Effector memory CD8-positive, alpha-beta T cell (primary cell): Measurements from ENCODE around the gene CILP.

Experiments
- ATAC-seq: fragments of 150-1000 bp; cut with Tn5 transposase; replicated peaks from 2 replicates; pipeline ENCODE4 v1.10.0; 2021; ENCODE audit warnings: mild to moderate bottlenecking, moderate library complexity
- DNase-seq, 3 experiments: peaks; one replicate each; pipeline ENCODE4 v3.0.0; 2021
- H3K27ac Mint-ChIP-seq, 2 donors: one replicate each; pipeline ENCODE4 v1.8.0; 2022; ENCODE audit warnings: mild to moderate bottlenecking in 2 of 2, mixed read lengths in 2 of 2, moderate library complexity in 2 of 2
- H3K27me3 Mint-ChIP-seq, 2 donors: one replicate each; pipeline ENCODE4 v1.8.0; 2022; ENCODE audit warnings: mixed read lengths in 2 of 2
- H3K36me3 Mint-ChIP-seq: one replicate; pipeline ENCODE4 v1.8.0; 2022; ENCODE audit warnings: mild to moderate bottlenecking, moderate library complexity, mixed read lengths; ENCODE audit not compliant: insufficient read depth
- H3K4me1 Mint-ChIP-seq, 2 donors: one replicate each; pipeline ENCODE4 v1.8.0; 2022; ENCODE audit warnings: low read depth in 2 of 2, mixed read lengths in 2 of 2
- H3K4me3 Mint-ChIP-seq, 2 donors: one replicate each; pipeline ENCODE4 v1.8.0; 2022; ENCODE audit warnings: mild to moderate bottlenecking in 2 of 2, mixed read lengths in 2 of 2, moderate library complexity in 2 of 2
- H3K9me3 Mint-ChIP-seq, 2 donors: one replicate each; pipeline ENCODE4 v1.8.0; 2022; ENCODE audit warnings: mixed read lengths in 2 of 2

CILP gene

GRCh38 chr15:65175511-65175910, 35.8 kb downstream of the CILP start:
- peaks cover 65% of the 10 kb centered on the region for H3K36me3 Mint-ChIP-seq
- DNase-seq, result no peak
- no peaks in the 10 kb centered on the region for H3K4me1 Mint-ChIP-seq

GRCh38 chr15:65174509-65174908, 36.8 kb downstream of the CILP start:
- Mint-ChIP-seq H3K27me3 (no peaks in the 10 kb centered on the region), H3K36me3 (peaks cover 66% of the 10 kb centered on the region), H3K27ac (no peak overlapping the region), H3K4me3 (no peak overlapping the region), H3K9me3 (no peaks in the 10 kb centered on the region), H3K4me1 (no peaks in the 10 kb centered on the region)
- DNase-seq (no peak), ATAC-seq (no peak)

More at GRCh38 chr15:65175511-65175910, 35.8 kb downstream of the CILP start:
- no peaks in the 10 kb centered on the region for H3K9me3 Mint-ChIP-seq
- no peak overlapping the region for H3K27ac Mint-ChIP-seq
- H3K27me3 Mint-ChIP-seq, result no peaks in the 10 kb centered on the region
- ATAC-seq, result no peak
- no peak overlapping the region for H3K4me3 Mint-ChIP-seq

GRCh38 chr15:65172531-65172930, 38.7 kb downstream of the CILP start:
- H3K36me3 Mint-ChIP-seq, result peaks cover 66% of the 10 kb centered on the region

GRCh38 chr15:65171428-65171827, 39.8 kb downstream of the CILP start:
- Mint-ChIP-seq H3K36me3 (peaks cover 63% of the 10 kb centered on the region), H3K27ac (no peak overlapping the region)

More at GRCh38 chr15:65172531-65172930, 38.7 kb downstream of the CILP start:
- Mint-ChIP-seq H3K9me3 (no peaks in the 10 kb centered on the region), H3K27ac (peak overlapping the region in 1 of 2 donors; percentile 42), H3K4me3 (no peak overlapping the region), H3K4me1 (peaks cover 0 to 2% of the 10 kb centered on the region in 2 donors), H3K27me3 (no peaks in the 10 kb centered on the region)
- DNase-seq, result no peak
- ATAC-seq, result no peak

GRCh38 chr15:65165875-65166274, 45.4 kb downstream of the CILP start:
- Mint-ChIP-seq H3K27ac (peak overlapping the region in 1 of 2 donors; percentile 26), H3K4me1 (peaks cover 4 to 11% of the 10 kb centered on the region in 2 donors), H3K9me3 (no peaks in the 10 kb centered on the region), H3K4me3 (no peak overlapping the region), H3K27me3 (no peaks in the 10 kb centered on the region), H3K36me3 (peaks cover 50% of the 10 kb centered on the region)
- DNase-seq (no peak), ATAC-seq (no peak)

More at GRCh38 chr15:65171428-65171827, 39.8 kb downstream of the CILP start:
- H3K4me3 Mint-ChIP-seq, result no peak overlapping the region
- DNase-seq (no peak), ATAC-seq (no peak)
- peaks cover 0 to 2% of the 10 kb centered on the region in 2 donors for H3K4me1 Mint-ChIP-seq
- H3K27me3 Mint-ChIP-seq, result no peaks in the 10 kb centered on the region
- H3K9me3 Mint-ChIP-seq, result no peaks in the 10 kb centered on the region

DNA sequence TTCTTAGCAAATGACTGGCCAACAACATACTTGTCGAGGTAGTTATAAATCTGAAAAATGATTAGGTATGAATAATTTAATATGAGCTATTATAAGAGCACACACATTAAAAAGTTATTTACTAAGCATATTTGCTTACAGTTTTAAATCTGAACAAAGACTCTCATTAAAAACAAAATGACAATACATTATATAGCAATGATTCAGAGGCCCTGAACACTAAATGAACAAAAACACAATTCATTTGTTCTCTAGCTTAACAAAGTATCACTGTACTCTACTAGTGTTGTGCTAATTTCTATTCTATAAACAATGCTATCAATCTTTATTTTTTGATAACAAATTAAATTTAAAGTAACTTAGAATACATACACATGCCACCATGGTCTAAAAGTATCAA, 47.1 kb downstream of the CILP start:
- Mint-ChIP-seq H3K4me3 (no peak overlapping the region), H3K4me1 (peaks cover 6 to 14% of the 10 kb centered on the region in 2 donors), H3K27ac (no peak overlapping the region), H3K27me3 (no peaks in the 10 kb centered on the region), H3K36me3 (peaks cover 39% of the 10 kb centered on the region), H3K9me3 (no peaks in the 10 kb centered on the region)
- DNase-seq (no peak), ATAC-seq (no peak)

GRCh38 chr15:65163041-65163440, 48.2 kb downstream of the CILP start:
- Mint-ChIP-seq H3K27ac (peak overlapping the region in 1 of 2 donors; percentile 60), H3K4me3 (no peak overlapping the region), H3K36me3 (peaks cover 42% of the 10 kb centered on the region), H3K27me3 (no peaks in the 10 kb centered on the region), H3K4me1 (peaks cover 6 to 14% of the 10 kb centered on the region in 2 donors), H3K9me3 (no peaks in the 10 kb centered on the region)
- no peak for DNase-seq
- ATAC-seq, result no peak

DNA sequence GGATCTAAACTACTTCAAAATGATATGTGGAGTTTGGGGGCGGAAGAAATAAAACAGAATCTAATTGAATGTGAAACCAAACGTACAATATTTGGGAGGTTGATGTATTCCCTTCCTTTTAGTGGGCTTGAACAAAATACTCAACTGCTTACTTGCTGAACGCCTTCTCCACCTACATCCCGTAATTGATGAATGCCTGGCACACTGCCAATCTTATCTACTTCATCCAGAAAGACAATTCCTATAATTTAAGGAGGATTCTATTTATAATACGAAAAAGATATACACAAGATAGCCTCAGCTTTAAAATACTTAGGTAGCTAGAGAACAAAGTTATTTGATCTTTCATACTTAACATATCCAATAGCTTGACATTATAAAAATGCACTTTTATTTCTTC, 54.6 kb downstream of the CILP start:
- DNase-seq (no peak), ATAC-seq (no peak)
- no peaks in the 10 kb centered on the region for H3K27me3 Mint-ChIP-seq
- peaks cover 78% of the 10 kb centered on the region for H3K36me3 Mint-ChIP-seq
- no peak overlapping the region for H3K27ac Mint-ChIP-seq
- no peak overlapping the region for H3K4me3 Mint-ChIP-seq
- H3K9me3 Mint-ChIP-seq, result no peaks in the 10 kb centered on the region
- peaks cover 3 to 4% of the 10 kb centered on the region in 2 donors for H3K4me1 Mint-ChIP-seq

DNA sequence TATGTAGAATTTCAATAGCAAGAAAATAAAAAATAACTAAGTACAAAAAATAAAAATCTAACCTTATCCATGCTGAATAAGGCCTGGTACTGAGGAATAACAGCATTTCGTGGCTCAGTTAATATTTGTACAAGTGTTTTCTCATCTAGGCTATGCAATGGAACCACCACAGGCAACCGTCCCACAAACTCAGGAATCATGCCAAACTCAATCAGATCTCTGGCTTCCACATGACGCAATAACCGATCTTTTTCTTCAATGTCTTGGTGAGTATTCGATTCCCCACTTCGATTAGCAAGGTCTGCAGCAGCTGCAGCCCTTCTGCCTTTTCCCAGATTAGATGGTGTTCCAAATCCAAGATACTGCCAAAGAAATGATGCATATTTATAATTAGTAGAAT, 56.6 kb downstream of the CILP start:
- ATAC-seq (no peak), DNase-seq (no peak)
- Mint-ChIP-seq H3K9me3 (no peaks in the 10 kb centered on the region), H3K4me3 (no peak overlapping the region), H3K27me3 (no peaks in the 10 kb centered on the region), H3K27ac (peak overlapping the region; percentile 44 to 49), H3K4me1 (no peaks in the 10 kb centered on the region), H3K36me3 (peaks cover 91% of the 10 kb centered on the region)

GRCh38 chr15:65147902-65148301, 63.4 kb downstream of the CILP start:
- H3K27ac Mint-ChIP-seq, result peak overlapping the region in 1 of 2 donors; percentile 31
- H3K4me3 Mint-ChIP-seq, result no peak overlapping the region
- H3K27me3 Mint-ChIP-seq, result no peaks in the 10 kb centered on the region

DNA sequence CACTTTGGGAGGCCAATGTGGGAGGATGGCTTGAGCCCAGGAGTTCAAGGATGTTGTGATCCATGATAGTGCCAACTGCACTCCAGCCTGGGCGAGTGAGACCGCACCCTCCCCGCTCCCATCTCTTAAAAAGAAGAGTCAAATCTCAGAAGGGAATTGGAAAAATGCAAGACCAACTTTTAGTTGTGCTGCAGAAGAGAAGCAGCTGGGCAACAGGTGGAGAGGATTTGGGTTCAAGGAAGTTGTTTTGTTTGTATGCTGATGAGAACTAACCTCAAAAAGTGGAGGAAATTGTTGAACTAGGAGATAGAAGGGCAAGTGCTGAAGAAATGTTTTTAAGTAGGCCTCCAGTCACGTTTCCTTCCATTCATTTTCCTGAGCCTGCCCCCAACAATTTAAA, 64.8 kb downstream of the CILP start:
- no peak overlapping the region for H3K27ac Mint-ChIP-seq
- peaks cover 38% of the 10 kb centered on the region for H3K36me3 Mint-ChIP-seq
- no peak for DNase-seq
- no peaks in the 10 kb centered on the region for H3K9me3 Mint-ChIP-seq
- no peak for ATAC-seq
- no peaks in the 10 kb centered on the region for H3K27me3 Mint-ChIP-seq
- no peak overlapping the region for H3K4me3 Mint-ChIP-seq
- no peaks in the 10 kb centered on the region for H3K4me1 Mint-ChIP-seq

More at GRCh38 chr15:65147902-65148301, 63.4 kb downstream of the CILP start:
- no peak for ATAC-seq
- H3K36me3 Mint-ChIP-seq, result peaks cover 52% of the 10 kb centered on the region
- no peak for DNase-seq
- no peaks in the 10 kb centered on the region for H3K4me1 Mint-ChIP-seq
- H3K9me3 Mint-ChIP-seq, result no peaks in the 10 kb centered on the region
